Activated naive CD8-positive, alpha-beta T cell (primary cell): Measurements from ENCODE around the gene HES3.

Source experiments
- H3K27ac Mint-ChIP-seq: one replicate; pipeline ENCODE4 v1.8.0; 2021; ENCODE audit warnings: mixed read lengths
- H3K27me3 Mint-ChIP-seq: one replicate; pipeline ENCODE4 v1.8.0; 2021; ENCODE audit warnings: mixed read lengths
- H3K36me3 Mint-ChIP-seq: one replicate; pipeline ENCODE4 v1.8.0; 2021; ENCODE audit warnings: mixed read lengths
- H3K4me1 Mint-ChIP-seq: one replicate; pipeline ENCODE4 v1.8.0; 2021; ENCODE audit warnings: low read depth, mixed read lengths
- H3K4me3 Mint-ChIP-seq: one replicate; pipeline ENCODE4 v1.8.0; 2021; ENCODE audit warnings: mild to moderate bottlenecking, mixed read lengths
- H3K9me3 Mint-ChIP-seq: one replicate; pipeline ENCODE4 v1.8.0; 2021; ENCODE audit warnings: low read depth, mixed read lengths

Gene HES3

GRCh38 chr1:6234502-6235295 lies 9.3 kb upstream of the HES3 start:
- Mint-ChIP-seq H3K36me3 (peaks cover 6% of the 10 kb centered on the region), H3K27me3 (peaks cover 7% of the 10 kb centered on the region), H3K4me3 (peak overlapping the region; percentile 89), H3K4me1 (peaks cover 9% of the 10 kb centered on the region), H3K27ac (peak overlapping the region; percentile 80), H3K9me3 (no peaks in the 10 kb centered on the region)

- Mint-ChIP-seq H3K4me3 (peak overlapping the region; percentile 89), H3K27me3 (peaks cover 10% of the 10 kb centered on the region), H3K9me3 (no peaks in the 10 kb centered on the region)
These were observed 8.7 kb upstream of the HES3 start for GRCh38 chr1:6235296-6235677.

GRCh38 chr1:6237093-6237492 lies 6.9 kb upstream of the HES3 start:
- Mint-ChIP-seq H3K27me3 (peaks cover 19% of the 10 kb centered on the region), H3K4me1 (peaks cover 15% of the 10 kb centered on the region), H3K27ac (no peak overlapping the region), H3K36me3 (peaks cover 6% of the 10 kb centered on the region), H3K9me3 (no peaks in the 10 kb centered on the region), H3K4me3 (peak overlapping the region; percentile 53)

More at GRCh38 chr1:6235296-6235677, 8.7 kb upstream of the HES3 start:
- H3K36me3 Mint-ChIP-seq = peaks cover 6% of the 10 kb centered on the region
- H3K27ac Mint-ChIP-seq = peak overlapping the region; percentile 80
- H3K4me1 Mint-ChIP-seq = peaks cover 9% of the 10 kb centered on the region

GRCh38 chr1:6239213-6239752 lies 4.7 kb upstream of the HES3 start:
- Mint-ChIP-seq H3K4me3 (no peak overlapping the region), H3K27ac (no peak overlapping the region), H3K27me3 (peaks cover 23% of the 10 kb centered on the region), H3K4me1 (peaks cover 11% of the 10 kb centered on the region), H3K9me3 (no peaks in the 10 kb centered on the region), H3K36me3 (no peaks in the 10 kb centered on the region)

GRCh38 chr1:6239950-6240768 lies 3.8 kb upstream of the HES3 start:
- Mint-ChIP-seq H3K9me3 (no peaks in the 10 kb centered on the region), H3K36me3 (no peaks in the 10 kb centered on the region), H3K27me3 (peaks cover 23% of the 10 kb centered on the region), H3K27ac (no peak overlapping the region), H3K4me3 (no peak overlapping the region), H3K4me1 (peaks cover 6% of the 10 kb centered on the region)

GRCh38 chr1:6241107-6241886 lies 2.7 kb upstream of the HES3 start:
- Mint-ChIP-seq H3K36me3 (no peaks in the 10 kb centered on the region), H3K9me3 (no peaks in the 10 kb centered on the region), H3K4me1 (peaks cover 6% of the 10 kb centered on the region), H3K27me3 (peaks cover 23% of the 10 kb centered on the region), H3K4me3 (peak overlapping the region; percentile 3), H3K27ac (no peak overlapping the region)

- no peak overlapping the region for H3K4me3 Mint-ChIP-seq
- peaks cover 31% of the 10 kb centered on the region for H3K27me3 Mint-ChIP-seq
- no peaks in the 10 kb centered on the region for H3K36me3 Mint-ChIP-seq
- H3K9me3 Mint-ChIP-seq = no peaks in the 10 kb centered on the region
- peaks cover 11% of the 10 kb centered on the region for H3K4me1 Mint-ChIP-seq
- no peak overlapping the region for H3K27ac Mint-ChIP-seq
These were observed 1.9 kb upstream of the HES3 start for GRCh38 chr1:6241887-6242740.

GRCh38 chr1:6243053-6243834 lies 735 bp upstream of the HES3 start:
- Mint-ChIP-seq H3K27ac (no peak overlapping the region), H3K4me1 (peaks cover 11% of the 10 kb centered on the region), H3K27me3 (peaks cover 35% of the 10 kb centered on the region), H3K4me3 (no peak overlapping the region), H3K9me3 (no peaks in the 10 kb centered on the region), H3K36me3 (no peaks in the 10 kb centered on the region)

- Mint-ChIP-seq H3K27me3 (peaks cover 29% of the 10 kb centered on the region), H3K36me3 (no peaks in the 10 kb centered on the region), H3K27ac (no peak overlapping the region), H3K4me1 (peaks cover 11% of the 10 kb centered on the region), H3K9me3 (no peaks in the 10 kb centered on the region), H3K4me3 (no peak overlapping the region)
These were observed 546 bp downstream of the HES3 start for GRCh38 chr1:6244401-6245049.

- Mint-ChIP-seq H3K4me3 (no peak overlapping the region), H3K27me3 (peaks cover 26% of the 10 kb centered on the region), H3K36me3 (no peaks in the 10 kb centered on the region), H3K27ac (no peak overlapping the region), H3K9me3 (no peaks in the 10 kb centered on the region), H3K4me1 (peaks cover 11% of the 10 kb centered on the region)
These were observed 1.3 kb downstream of the HES3 start for GRCh38 chr1:6245086-6245868.

- Mint-ChIP-seq H3K4me1 (peaks cover 11% of the 10 kb centered on the region), H3K4me3 (peak overlapping the region; percentile 73), H3K27me3 (peaks cover 25% of the 10 kb centered on the region), H3K36me3 (no peaks in the 10 kb centered on the region), H3K27ac (no peak overlapping the region), H3K9me3 (no peaks in the 10 kb centered on the region)
These were observed 2.0 kb downstream of the HES3 start for GRCh38 chr1:6245869-6246496.
